WERI-Rb-1 (cell line): ENCODE measurements around the gene AK3.
"Not testable (repeated sequence)": the region's sequence is repeated elsewhere in the genome, so short reads cannot be mapped to it uniquely, and the experiment has no call there.

ENCODE experiments used
- DNase-seq: peaks from one replicate; pipeline ENCODE4 v3.0.0-alpha.2; 2020
- H3K27ac ChIP-seq: fragments of 250-450 bp; sonication (Bioruptor Pico); 2 replicates; pipeline ENCODE4 v1.5.1; 2020; ENCODE audit warnings: mild to moderate bottlenecking, moderate library complexity
- H3K27me3 ChIP-seq: fragments of 250-450 bp; sonication (Bioruptor Pico); 2 replicates; pipeline ENCODE4 v1.5.1; 2021; ENCODE audit warnings: mild to moderate bottlenecking, low read depth, moderate library complexity; ENCODE audit not compliant: insufficient read depth, severe bottlenecking
- H3K36me3 ChIP-seq: fragments of 250-450 bp; sonication (Bioruptor Pico); 2 replicates; pipeline ENCODE4 v1.5.1; 2020; ENCODE audit warnings: mild to moderate bottlenecking, moderate library complexity
- H3K4me3 ChIP-seq: 2 replicates; pipeline ENCODE4 v1.5.1; 2011; ENCODE audit warnings: low read depth, mild to moderate bottlenecking, control low read depth, low read length
- H3K9me3 ChIP-seq: fragments of 250-450 bp; sonication (Bioruptor Pico); 2 replicates; pipeline ENCODE4 v1.5.1; 2021; ENCODE audit warnings: mild to moderate bottlenecking, moderate library complexity; ENCODE audit not compliant: severe bottlenecking
- TF ChIP-seq, protein P1 (sequence below): IDR thresholded peaks from 2 replicates; pipeline ENCODE4 v1.5.1; 2011; ENCODE audit warnings: low read depth, mild to moderate bottlenecking, control low read depth, inconsistent platforms, low read length

The AK3 gene

GRCh38 chr9:4662989-4663792 is 77.8 kb downstream of the AK3 start:
- H3K4me3 ChIP-seq = peak overlapping the region; percentile 81

GRCh38 chr9:4662108-4662988 is 78.7 kb downstream of the AK3 start, which contains the start of gene PLPP6:
Gene PLPP6, plus strand, starts transcription at chr9:4662294. Its CDS starts 82 bp downstream, at chr9:4662376.
- TF ChIP-seq, protein P1, sequence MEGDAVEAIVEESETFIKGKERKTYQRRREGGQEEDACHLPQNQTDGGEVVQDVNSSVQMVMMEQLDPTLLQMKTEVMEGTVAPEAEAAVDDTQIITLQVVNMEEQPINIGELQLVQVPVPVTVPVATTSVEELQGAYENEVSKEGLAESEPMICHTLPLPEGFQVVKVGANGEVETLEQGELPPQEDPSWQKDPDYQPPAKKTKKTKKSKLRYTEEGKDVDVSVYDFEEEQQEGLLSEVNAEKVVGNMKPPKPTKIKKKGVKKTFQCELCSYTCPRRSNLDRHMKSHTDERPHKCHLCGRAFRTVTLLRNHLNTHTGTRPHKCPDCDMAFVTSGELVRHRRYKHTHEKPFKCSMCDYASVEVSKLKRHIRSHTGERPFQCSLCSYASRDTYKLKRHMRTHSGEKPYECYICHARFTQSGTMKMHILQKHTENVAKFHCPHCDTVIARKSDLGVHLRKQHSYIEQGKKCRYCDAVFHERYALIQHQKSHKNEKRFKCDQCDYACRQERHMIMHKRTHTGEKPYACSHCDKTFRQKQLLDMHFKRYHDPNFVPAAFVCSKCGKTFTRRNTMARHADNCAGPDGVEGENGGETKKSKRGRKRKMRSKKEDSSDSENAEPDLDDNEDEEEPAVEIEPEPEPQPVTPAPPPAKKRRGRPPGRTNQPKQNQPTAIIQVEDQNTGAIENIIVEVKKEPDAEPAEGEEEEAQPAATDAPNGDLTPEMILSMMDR = peak; percentile 68
- H3K4me3 ChIP-seq = peak within 1 kb of the TSS; percentile 81
- H3K36me3 ChIP-seq = 0 out of 2 replicates have a peak, but pooled peaks cover 3% of the 10 kb centered on the region
- peak; percentile 92 for DNase-seq
- no peaks in the 10 kb centered on the region for H3K9me3 ChIP-seq
- peak within 1 kb of the TSS; percentile 69 for H3K27ac ChIP-seq
- H3K27me3 ChIP-seq = no peaks in the 10 kb centered on the region

More at GRCh38 chr9:4662989-4663792, 77.8 kb downstream of the AK3 start:
- H3K27me3 ChIP-seq = no peaks in the 10 kb centered on the region
- TF ChIP-seq, protein P1 = no peak
- H3K27ac ChIP-seq = no peak overlapping the region
- no peak for DNase-seq
- no peaks in the 10 kb centered on the region for H3K9me3 ChIP-seq
- 0 out of 2 replicates have a peak, but pooled peaks cover 3% of the 10 kb centered on the region for H3K36me3 ChIP-seq

DNA sequence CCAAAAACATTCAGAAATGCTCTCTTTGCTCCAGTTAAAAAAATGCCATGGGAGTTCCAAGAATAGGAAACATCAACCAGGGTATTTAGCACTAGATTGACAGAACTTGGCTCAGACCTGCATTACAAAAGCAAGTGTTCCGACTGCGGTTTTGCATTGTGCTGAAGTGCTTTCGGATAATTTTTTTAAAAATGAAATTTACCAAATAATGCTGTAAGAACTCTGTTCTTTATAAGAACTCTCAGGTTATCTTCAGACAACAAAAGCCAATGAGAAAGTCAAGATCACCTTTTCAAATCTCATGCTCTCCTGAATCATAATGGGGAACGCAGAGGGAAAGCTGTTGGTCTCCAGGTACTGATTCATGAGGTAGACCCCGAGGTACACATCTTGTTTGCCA is 79.4 kb downstream of the AK3 start:
- Histone ChIP-seq H3K4me3 (no peak overlapping the region), H3K36me3 (0 out of 2 replicates have a peak, but pooled peaks cover 3% of the 10 kb centered on the region), H3K27me3 (no peaks in the 10 kb centered on the region), H3K27ac (no peak overlapping the region), H3K9me3 (no peaks in the 10 kb centered on the region)
- DNase-seq = no peak
- TF ChIP-seq, protein P1 = no peak

GRCh38 chr9:4661165-4661564 is 79.8 kb downstream of the AK3 start:
- TF ChIP-seq, protein P1 = no peak
- no peaks in the 10 kb centered on the region for H3K27me3 ChIP-seq
- DNase-seq = no peak
- no peak overlapping the region for H3K27ac ChIP-seq
- no peaks in the 10 kb centered on the region for H3K9me3 ChIP-seq
- H3K36me3 ChIP-seq = 0 out of 2 replicates have a peak, but pooled peaks cover 3% of the 10 kb centered on the region
- H3K4me3 ChIP-seq = no peak overlapping the region

DNA sequence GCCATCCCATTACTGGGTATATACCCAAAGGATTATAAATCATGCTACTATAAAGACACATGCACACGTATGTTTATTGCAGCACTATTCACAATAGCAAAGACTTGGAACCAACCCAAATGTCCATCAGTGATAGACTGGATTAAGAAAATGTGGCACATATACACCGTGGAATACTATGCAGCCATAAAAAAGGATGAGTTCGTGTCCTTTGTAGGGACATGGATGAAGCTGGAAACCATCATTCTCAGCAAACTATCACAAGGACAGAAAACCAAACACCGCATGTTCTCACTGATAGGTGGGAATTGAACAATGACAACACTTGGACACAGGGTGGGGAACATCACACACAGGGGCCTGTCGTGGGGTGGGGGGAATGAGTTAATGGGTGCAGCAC is 80.3 kb downstream of the AK3 start:
- H3K9me3 ChIP-seq, DNase-seq, H3K27me3 ChIP-seq, H3K36me3 ChIP-seq, H3K27ac ChIP-seq, H3K4me3 ChIP-seq: not testable (repeated sequence)
